Stimulated activated naive B cell treated with anti-CD40 and anti-IgM and Interleukin-4, amounts not matched to agents 10 μg/mL and 1 μg/mL and 100 μg/mL, for 72 hours (primary cell): ENCODE data around the gene SYT2.
"Not testable (repeated sequence)": the region's sequence is repeated elsewhere in the genome, so short reads cannot be mapped to it uniquely, and the experiment has no call there.

Experiments used
- ATAC-seq, 2 donors: fragments of 150-1000 bp; cut with Tn5 transposase; replicated peaks; 2 replicates each; pipeline ENCODE4 v1.10.0; 2021; ENCODE audit warnings: moderate library complexity in 1 of 2
- DNase-seq: peaks from one replicate; pipeline ENCODE4 v3.0.0; 2021
- H3K27ac Mint-ChIP-seq: one replicate; pipeline ENCODE4 v1.8.0; 2022; ENCODE audit warnings: mild to moderate bottlenecking, mixed read lengths
- H3K27me3 Mint-ChIP-seq, 2 donors: one replicate each; pipeline ENCODE4 v1.8.0; 2022; ENCODE audit warnings: mixed read lengths in 2 of 2
- H3K36me3 Mint-ChIP-seq, 2 donors: one replicate each; pipeline ENCODE4 v1.8.0; 2022; ENCODE audit warnings: mixed read lengths in 2 of 2, mild to moderate bottlenecking in 1 of 2
- H3K4me1 Mint-ChIP-seq, 2 donors: one replicate each; pipeline ENCODE4 v1.8.0; 2022; ENCODE audit warnings: mixed read lengths in 2 of 2, mild to moderate bottlenecking in 1 of 2
- H3K4me3 Mint-ChIP-seq, 2 donors: one replicate each; pipeline ENCODE4 v1.8.0; 2022; ENCODE audit warnings: mild to moderate bottlenecking in 2 of 2, mixed read lengths in 2 of 2, moderate library complexity in 1 of 2
- H3K9me3 Mint-ChIP-seq, 2 donors: one replicate each; pipeline ENCODE4 v1.8.0; 2022; ENCODE audit warnings: mixed read lengths in 2 of 2, mild to moderate bottlenecking in 1 of 2

The SYT2 gene

GRCh38 chr1:202656057-202656456 is 54.2 kb downstream of the SYT2 start:
- Mint-ChIP-seq H3K9me3 (no peaks in the 10 kb centered on the region), H3K4me1 (peaks cover 5 to 6% of the 10 kb centered on the region in 2 donors), H3K36me3 (no peaks in the 10 kb centered on the region), H3K27me3 (peaks cover 47 to 79% of the 10 kb centered on the region in 2 donors), H3K27ac (no peak overlapping the region), H3K4me3 (no peak overlapping the region)
- no peak for DNase-seq
- no peak for ATAC-seq

GRCh38 chr1:202654079-202654478 is 56.2 kb downstream of the SYT2 start:
- Mint-ChIP-seq H3K4me3 (no peak overlapping the region), H3K36me3 (no peaks in the 10 kb centered on the region), H3K27me3 (peaks cover 47 to 77% of the 10 kb centered on the region in 2 donors), H3K9me3 (no peaks in the 10 kb centered on the region), H3K4me1 (peaks cover 5 to 6% of the 10 kb centered on the region in 2 donors), H3K27ac (no peak overlapping the region)
- no peak for DNase-seq
- ATAC-seq = no peak

- no peak overlapping the region for H3K4me3 Mint-ChIP-seq
- DNase-seq = no peak
- peaks cover 51 to 77% of the 10 kb centered on the region in 2 donors for H3K27me3 Mint-ChIP-seq
- ATAC-seq = no peak
- no peaks in the 10 kb centered on the region for H3K36me3 Mint-ChIP-seq
- H3K9me3 Mint-ChIP-seq = no peaks in the 10 kb centered on the region
- peaks cover 11 to 13% of the 10 kb centered on the region in 2 donors for H3K4me1 Mint-ChIP-seq
- H3K27ac Mint-ChIP-seq = no peak overlapping the region
Measured at GRCh38 chr1:202649553-202650392, 60.5 kb downstream of the SYT2 start.

- H3K9me3 Mint-ChIP-seq = no peaks in the 10 kb centered on the region
- no peak overlapping the region for H3K4me3 Mint-ChIP-seq
- peaks cover 17 to 18% of the 10 kb centered on the region in 2 donors for H3K4me1 Mint-ChIP-seq
- no peak for ATAC-seq
- H3K36me3 Mint-ChIP-seq = no peaks in the 10 kb centered on the region
- peaks cover 61 to 79% of the 10 kb centered on the region in 2 donors for H3K27me3 Mint-ChIP-seq
- no peak for DNase-seq
- peak overlapping the region; percentile 57 for H3K27ac Mint-ChIP-seq
Measured at GRCh38 chr1:202648605-202649226, 61.5 kb downstream of the SYT2 start.

- ATAC-seq (no peak), DNase-seq (no peak)
- Mint-ChIP-seq H3K4me1 (peaks cover 25 to 31% of the 10 kb centered on the region in 2 donors), H3K27me3 (peaks cover 75 to 83% of the 10 kb centered on the region in 2 donors), H3K9me3 (no peaks in the 10 kb centered on the region), H3K4me3 (no peak overlapping the region), H3K27ac (no peak overlapping the region), H3K36me3 (no peaks in the 10 kb centered on the region)
Measured at GRCh38 chr1:202645097-202645476, 65.2 kb downstream of the SYT2 start.

DNA sequence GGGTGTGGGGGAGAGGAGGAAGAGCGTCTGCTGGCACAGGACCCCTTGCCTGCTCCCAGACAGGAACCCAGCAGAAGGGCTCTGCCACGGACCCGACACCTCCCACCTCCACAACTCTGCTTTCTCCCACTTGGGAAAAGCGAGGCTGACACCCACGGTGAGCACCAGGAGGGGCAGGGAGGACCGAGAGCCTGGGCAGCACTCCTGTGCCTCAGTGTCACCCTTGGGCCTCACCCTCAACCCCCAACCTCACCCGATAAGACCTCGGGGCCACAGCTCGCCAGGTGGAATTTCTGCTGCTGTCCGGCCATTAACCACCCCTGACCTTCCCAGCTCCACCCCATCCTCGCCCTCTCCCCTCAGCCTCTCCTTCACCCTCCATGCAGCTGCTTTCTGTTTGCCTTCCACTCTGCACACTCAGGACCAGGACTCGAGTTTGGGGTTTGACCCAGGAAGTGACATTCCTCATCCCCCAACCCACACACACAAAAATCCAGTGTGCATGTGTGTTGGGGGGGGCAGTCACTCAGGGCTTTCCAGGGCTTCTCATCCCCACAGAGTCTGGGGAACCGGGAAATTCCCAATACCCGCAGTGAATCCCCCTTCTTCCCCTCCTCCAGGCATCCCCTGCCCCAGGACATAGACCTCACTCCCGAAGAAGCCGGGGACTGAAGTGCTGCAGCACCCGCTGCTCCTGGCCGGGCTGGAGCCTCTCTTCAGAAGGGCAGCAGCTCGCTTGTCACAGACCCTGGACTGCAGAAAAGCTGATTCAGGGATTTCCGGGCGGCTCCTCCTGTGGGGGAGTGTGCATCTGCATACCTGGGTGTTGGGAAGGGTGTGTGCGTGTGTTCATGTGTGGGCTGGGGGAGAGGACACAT is 65.8 kb downstream of the SYT2 start:
- Mint-ChIP-seq H3K27ac (peak overlapping the region; percentile 62), H3K9me3 (no peaks in the 10 kb centered on the region), H3K4me1 (peaks cover 25 to 31% of the 10 kb centered on the region in 2 donors), H3K27me3 (peaks cover 80 to 86% of the 10 kb centered on the region in 2 donors), H3K36me3 (no peaks in the 10 kb centered on the region), H3K4me3 (peak overlapping the region; percentile 75 to 79)
- no peak for DNase-seq
- ATAC-seq = no peak

GRCh38 chr1:202643397-202644218 is 66.6 kb downstream of the SYT2 start:
- H3K4me1 Mint-ChIP-seq = peaks cover 25 to 31% of the 10 kb centered on the region in 2 donors
- no peak for DNase-seq
- H3K4me3 Mint-ChIP-seq = peak overlapping the region; percentile 75 to 79
- peak; percentile 56 to 57 for ATAC-seq
- peak overlapping the region; percentile 62 for H3K27ac Mint-ChIP-seq
- H3K36me3 Mint-ChIP-seq = no peaks in the 10 kb centered on the region
- H3K9me3 Mint-ChIP-seq = no peaks in the 10 kb centered on the region
- peaks cover 81 to 87% of the 10 kb centered on the region in 2 donors for H3K27me3 Mint-ChIP-seq

DNA sequence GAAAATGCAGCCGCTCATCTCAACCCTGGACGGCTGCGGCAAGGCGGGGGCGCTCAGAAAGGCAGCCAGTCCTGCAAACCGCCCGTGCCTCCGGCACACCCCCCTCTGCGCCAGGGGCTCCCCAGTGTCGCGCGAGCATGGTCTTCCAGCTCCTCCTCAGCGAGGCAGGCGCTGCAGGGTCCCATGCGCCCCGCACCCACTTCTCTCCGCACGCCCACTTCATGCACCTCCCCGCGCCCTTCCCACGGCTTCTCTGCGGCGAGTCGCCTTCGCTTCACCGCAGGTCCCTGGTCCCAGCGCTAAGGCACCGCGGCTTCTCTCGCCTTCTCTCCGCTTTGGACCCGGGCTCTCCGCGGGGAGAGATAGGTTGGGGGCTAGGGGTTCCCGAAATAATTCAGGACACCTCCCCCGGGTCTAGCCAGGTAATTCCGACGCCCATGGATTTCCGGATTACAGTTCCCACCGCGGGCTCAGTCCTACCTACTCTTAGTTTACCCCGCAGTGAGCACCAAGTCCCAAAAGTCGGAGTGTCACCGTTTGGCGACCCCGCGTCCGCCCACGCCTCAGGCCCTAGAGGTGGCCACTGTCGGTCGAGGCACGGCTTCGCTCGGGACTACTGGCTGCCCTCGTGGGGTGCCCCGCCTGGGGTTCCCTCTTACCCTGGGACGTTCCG is 67.5 kb downstream of the SYT2 start:
- ATAC-seq = peak; percentile 15 to 36
- peak overlapping the region; percentile 47 for H3K27ac Mint-ChIP-seq
- DNase-seq = no peak
- H3K4me3 Mint-ChIP-seq = peak overlapping the region; percentile 74 to 79
- no peaks in the 10 kb centered on the region for H3K36me3 Mint-ChIP-seq
- no peaks in the 10 kb centered on the region for H3K9me3 Mint-ChIP-seq
- H3K27me3 Mint-ChIP-seq = peaks cover 86 to 93% of the 10 kb centered on the region in 2 donors
- peaks cover 25 to 31% of the 10 kb centered on the region in 2 donors for H3K4me1 Mint-ChIP-seq

- Mint-ChIP-seq H3K27me3 (peaks cover 91 to 95% of the 10 kb centered on the region in 2 donors), H3K4me1 (peaks cover 25 to 31% of the 10 kb centered on the region in 2 donors), H3K9me3 (no peaks in the 10 kb centered on the region), H3K4me3 (no peak overlapping the region), H3K36me3 (no peaks in the 10 kb centered on the region), H3K27ac (no peak overlapping the region)
- DNase-seq (no peak), ATAC-seq (no peak)
Measured at GRCh38 chr1:202642212-202642611, 68.0 kb downstream of the SYT2 start.

DNA sequence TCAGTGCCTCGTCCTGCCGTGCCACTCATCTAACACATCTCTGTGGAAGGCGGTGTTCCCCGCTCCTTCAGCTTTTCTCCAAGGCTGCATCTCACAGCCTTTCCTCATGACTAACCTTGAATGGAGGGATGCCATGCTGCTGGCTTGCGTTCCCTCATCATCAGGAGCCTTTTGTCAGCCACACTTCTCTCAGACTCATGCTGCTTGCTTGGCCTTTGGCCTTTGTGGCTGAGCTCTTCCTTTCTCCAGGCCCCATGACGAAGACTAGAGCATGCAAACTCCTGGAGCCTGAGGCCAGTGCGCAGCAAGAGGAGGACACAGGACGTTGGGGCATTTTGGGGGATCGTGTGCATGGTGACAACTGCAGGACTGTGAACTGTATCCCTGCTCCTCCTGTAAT is 70.8 kb downstream of the SYT2 start:
- no peaks in the 10 kb centered on the region for H3K36me3 Mint-ChIP-seq
- no peak overlapping the region for H3K27ac Mint-ChIP-seq
- H3K4me1 Mint-ChIP-seq = peaks cover 16 to 21% of the 10 kb centered on the region in 2 donors
- peaks cover 87 to 92% of the 10 kb centered on the region in 2 donors for H3K27me3 Mint-ChIP-seq
- no peak for DNase-seq
- no peak for ATAC-seq
- H3K4me3 Mint-ChIP-seq = no peak overlapping the region
- H3K9me3 Mint-ChIP-seq = no peaks in the 10 kb centered on the region

DNA sequence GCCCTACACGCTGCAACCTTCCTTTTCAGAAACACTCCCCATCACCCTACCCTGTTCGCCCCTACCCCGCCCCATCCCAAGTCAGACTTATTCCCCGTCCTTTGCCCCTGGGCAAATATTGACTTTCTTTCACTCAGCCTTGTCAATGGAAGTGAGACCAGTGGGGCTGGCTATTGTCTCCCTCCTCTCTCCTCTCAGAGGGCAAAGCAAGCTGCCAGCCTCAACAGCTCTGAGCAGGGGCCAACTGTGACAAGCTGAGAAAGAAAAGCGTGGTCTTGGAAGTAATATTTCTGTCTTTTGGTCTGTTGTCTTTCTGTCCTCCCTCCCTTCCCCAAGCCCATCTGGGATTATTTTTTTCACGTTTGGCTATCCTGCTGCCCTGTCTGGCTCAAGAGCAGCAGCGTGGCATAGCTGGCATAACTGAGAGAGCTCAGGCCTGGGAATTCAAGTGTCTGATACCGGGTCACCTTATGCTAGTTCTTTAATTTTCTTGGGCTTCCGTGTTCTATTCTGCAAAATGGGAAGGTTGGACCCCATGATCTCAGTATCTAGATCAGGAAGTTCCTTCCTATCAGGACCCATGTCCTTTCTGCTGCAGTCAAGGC is 71.5 kb downstream of the SYT2 start:
- not testable (repeated sequence) for ATAC-seq, H3K9me3 Mint-ChIP-seq, DNase-seq, H3K4me3 Mint-ChIP-seq, H3K27ac Mint-ChIP-seq, H3K36me3 Mint-ChIP-seq
- H3K4me1 Mint-ChIP-seq = peaks cover 11 to 14% of the 10 kb centered on the region in 2 donors
- H3K27me3 Mint-ChIP-seq = peaks cover 83 to 88% of the 10 kb centered on the region in 2 donors

GRCh38 chr1:202638019-202638700 is 72.1 kb downstream of the SYT2 start:
- Mint-ChIP-seq H3K9me3 (no peaks in the 10 kb centered on the region), H3K36me3 (no peaks in the 10 kb centered on the region), H3K27me3 (peaks cover 82 to 88% of the 10 kb centered on the region in 2 donors), H3K4me3 (no peak overlapping the region), H3K27ac (no peak overlapping the region), H3K4me1 (peaks cover 5 to 8% of the 10 kb centered on the region in 2 donors)
- ATAC-seq = no peak
- DNase-seq = no peak
